GM19455 (cell line): ENCODE measurements around the gene WWOX.
"Not testable (repeated sequence)": the region's sequence is repeated elsewhere in the genome, so short reads cannot be mapped to it uniquely, and the experiment has no call there.

Experiments
- ATAC-seq: cut with Tn5 transposase; IDR thresholded peaks from one replicate; pipeline ENCODE4 v1.9.1; 2021; ENCODE audit not compliant: unreplicated experiment

WWOX gene

GRCh38 chr16:78099271-78100111 lies at the start of gene WWOX:
Gene WWOX (plus strand): TSS chr16:78099654.
- ATAC-seq, result peak; percentile 95

GRCh38 chr16:78050734-78051400 lies 48.6 kb upstream of the WWOX start:
- no peak for ATAC-seq

- no peak for ATAC-seq
Measured at GRCh38 chr16:78057803-78058564, 41.5 kb upstream of the WWOX start.

DNA sequence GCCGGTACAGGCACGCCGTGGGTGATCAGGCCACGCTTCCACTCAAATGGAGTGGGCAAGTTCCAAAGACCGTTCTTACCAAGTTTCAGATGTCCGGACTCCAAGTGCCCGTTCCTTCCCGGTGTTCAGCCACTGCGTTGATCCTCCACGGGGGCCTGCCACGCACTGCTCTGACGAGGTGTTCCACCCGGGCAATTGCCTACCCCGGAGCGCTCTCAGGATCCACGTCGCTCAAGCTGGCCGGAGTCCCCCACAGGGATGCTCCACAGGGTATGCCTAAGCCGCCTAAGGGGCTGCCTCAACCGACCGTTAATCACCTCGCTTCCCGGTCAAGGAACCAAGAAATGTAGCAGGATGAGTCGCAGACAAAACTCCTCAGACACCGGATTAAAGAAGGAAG lies 39.6 kb upstream of the WWOX start:
- ATAC-seq, result not testable (repeated sequence)

DNA sequence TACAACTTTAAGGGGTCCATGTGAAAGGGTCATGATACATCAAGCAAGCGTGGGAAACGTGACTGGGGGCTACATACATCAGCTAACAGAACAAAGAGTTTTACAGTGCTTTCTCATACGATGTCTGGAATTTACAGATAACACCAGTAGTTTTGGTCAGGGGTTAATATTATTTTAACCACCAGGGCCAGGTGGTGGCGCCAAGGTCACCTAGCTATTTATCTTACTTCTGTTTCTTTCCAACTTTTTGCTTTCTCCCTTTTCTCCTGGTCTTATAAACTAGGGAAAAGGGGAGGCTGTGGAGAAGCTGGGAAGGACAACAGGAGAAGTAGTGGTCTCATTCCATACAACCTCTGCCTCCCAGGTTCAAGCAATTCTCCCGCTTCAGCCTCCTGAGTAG lies 39.2 kb upstream of the WWOX start:
- ATAC-seq, result no peak

DNA sequence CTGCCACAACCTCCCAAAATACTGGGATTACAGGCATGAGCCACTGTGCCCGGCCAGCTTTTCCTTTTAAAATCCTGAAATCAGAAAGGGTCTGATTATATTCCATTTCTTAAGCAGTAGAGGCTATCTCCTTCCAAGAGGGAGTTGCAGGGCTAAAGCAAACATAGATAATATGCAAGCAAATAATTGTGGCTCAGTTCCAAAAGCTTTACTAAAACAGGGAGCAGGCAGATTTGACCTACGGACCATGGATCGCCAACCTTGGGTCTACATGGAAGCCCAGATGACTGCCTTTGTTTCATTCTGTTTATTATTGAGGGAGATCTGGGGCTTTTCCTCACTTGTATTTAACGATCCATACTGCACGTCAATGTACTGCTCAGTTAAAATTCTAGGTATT lies 38.6 kb upstream of the WWOX start:
- no peak for ATAC-seq

GRCh38 chr16:78065319-78065718 lies 34.1 kb upstream of the WWOX start:
- no peak for ATAC-seq

DNA sequence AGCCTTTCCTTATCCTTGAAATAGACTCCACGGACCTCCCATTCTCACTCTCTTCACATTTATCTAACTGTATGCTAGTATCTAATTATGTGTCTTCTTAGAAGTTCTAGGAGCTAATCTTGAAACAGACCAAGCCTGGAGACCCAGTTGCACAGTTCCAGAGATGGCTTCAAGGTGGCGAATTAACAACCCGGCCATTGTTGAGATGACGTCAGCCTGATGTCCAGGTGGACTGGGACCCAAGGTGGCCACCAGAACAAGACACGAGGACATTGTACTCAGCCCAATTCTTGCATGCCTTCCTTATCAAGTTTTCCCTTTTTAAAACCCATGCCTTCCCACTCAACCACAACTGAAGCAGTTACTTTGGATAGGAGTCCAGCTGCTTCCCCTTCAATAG lies 29.5 kb upstream of the WWOX start:
- no peak for ATAC-seq

- no peak for ATAC-seq
Measured at GRCh38 chr16:78072275-78072674, 27.2 kb upstream of the WWOX start.

- no peak for ATAC-seq
Measured at GRCh38 chr16:78075800-78076199, 23.7 kb upstream of the WWOX start.

DNA sequence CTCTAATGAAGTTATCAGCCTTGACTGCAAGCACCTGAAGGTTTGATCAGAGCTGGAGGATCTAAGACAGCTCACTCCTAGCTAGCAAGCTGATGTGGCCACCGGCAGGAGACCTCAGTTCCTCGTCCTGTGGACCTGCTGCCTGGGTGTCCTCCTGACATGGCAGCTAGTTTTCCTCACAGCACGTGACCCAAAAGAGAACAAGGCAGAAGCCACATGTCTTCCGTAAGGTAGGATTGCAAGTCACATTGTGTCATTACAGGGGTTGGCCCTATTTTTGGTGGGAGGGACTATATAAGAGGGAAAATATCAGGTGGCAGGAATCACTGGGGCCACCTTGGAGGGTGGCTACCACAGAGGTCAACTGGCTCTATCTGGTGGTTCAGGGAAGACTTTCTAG lies 18.1 kb upstream of the WWOX start:
- no peak for ATAC-seq

GRCh38 chr16:78091419-78091818 lies 8.0 kb upstream of the WWOX start:
- no peak for ATAC-seq

DNA sequence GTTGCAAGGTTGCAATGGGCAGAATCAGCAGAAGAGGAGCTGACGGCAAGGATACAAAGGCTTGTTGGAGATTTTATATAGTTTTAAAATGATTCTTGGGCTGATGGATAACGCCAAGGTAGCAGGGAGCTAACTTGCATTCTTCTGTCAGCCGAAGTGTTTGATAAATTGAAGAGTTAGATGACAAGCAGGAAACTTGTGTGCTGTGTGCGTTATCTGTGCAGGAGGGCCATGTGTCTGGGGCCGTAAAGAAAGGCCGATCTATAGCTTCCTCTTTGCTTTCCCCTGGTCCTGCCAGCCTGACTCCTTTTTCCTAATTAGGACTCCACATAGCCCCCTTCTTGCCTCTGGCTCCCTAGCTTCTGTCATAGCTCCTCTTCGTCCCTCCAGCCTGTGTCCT lies 6.7 kb upstream of the WWOX start:
- ATAC-seq, result no peak

- ATAC-seq, result no peak
Measured at GRCh38 chr16:78094166-78094565, 5.3 kb upstream of the WWOX start.

DNA sequence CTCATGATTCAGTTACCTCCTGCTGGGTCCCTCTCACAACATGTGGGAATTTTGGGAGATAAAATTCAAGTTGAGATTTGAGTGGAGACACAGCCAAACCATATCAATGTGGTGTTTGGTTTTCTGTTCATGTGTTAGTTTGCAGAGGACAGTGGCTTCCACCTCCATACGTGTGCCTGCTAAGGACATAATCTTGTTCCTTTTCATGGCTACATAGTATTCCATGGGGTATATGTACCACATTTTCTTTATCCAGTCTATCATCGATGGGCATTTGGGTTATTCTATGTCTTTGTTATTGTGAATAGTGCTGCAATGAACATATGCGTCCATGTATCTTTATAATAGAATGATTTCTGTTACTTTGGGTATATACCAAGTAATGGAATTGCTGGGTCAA lies 4.5 kb upstream of the WWOX start:
- ATAC-seq, result no peak

DNA sequence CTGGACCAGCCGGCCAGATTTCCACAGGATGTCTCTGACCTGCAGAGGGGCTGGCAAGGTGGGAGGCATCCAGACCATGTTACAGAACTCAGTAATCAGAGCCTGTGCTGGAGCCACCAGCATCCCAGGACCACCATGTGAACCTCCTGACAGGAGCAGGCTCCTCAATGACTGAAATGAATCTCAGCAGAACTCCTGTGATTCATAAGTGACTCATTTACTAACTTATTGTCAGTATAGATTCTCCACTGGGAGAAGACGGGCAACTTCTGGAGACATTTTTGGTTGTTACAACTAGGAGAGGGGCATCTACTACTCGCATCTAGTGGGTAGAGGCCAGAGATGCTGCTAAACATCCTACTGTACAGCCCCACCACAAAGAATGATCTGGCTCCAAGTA lies 3.1 kb upstream of the WWOX start:
- ATAC-seq, result no peak

DNA sequence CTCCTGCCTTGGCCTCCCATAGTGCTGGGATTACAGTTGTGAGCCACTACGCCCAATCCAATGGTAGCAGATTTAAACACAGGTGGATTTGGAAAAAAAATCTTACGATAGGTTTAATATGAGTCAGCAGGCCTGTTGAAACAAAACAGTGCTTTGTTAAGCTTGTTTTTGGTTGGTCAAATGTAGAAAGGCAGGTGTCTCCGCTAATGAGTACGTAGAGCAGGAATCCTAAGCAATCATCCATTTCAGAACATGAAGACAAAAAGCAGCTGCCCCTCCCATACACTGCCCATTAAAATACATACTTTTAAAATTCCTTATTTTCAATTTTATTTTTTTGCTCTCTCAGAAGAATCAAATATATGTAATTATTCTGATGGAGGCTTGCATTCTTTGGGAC lies 1.9 kb upstream of the WWOX start:
- ATAC-seq, result no peak

GRCh38 chr16:78098087-78098486 lies 1.4 kb upstream of the WWOX start:
- ATAC-seq, result no peak

GRCh38 chr16:78098595-78099270 lies 721 bp upstream of the WWOX start:
- no peak for ATAC-seq

DNA sequence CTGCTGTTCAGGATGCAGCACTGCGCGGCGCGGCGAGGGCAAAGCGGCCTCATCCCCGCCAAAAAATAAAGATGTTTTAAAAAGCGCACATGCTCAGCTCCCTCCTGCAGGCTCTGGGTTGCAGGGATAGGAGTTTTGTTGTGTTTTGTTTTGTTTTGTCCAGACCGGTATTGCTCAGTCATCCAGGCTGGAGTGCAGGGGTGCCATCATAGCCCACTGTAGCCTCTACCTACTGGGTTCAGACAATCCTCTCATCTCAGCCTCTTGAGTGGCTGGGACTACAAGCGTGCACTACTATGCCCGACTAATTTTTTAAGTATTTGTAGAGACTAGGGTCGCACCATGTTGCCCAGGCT lies 636 bp downstream of the WWOX start:
- ATAC-seq, result peak; percentile 42

GRCh38 chr16:78102122-78102660 lies 2.7 kb downstream of the WWOX start:
- no peak for ATAC-seq
